ENCODE measurements around the gene SP2. TPM values are rescaled to one million over a fixed set of nuclear protein-coding genes. Genes with fewer than 3 reads are reported as not detected.
A peak's percentile ranks its signal among the peaks of the same experiment; 100 is the strongest.
"Not testable (repeated sequence)": the region's sequence is repeated elsewhere in the genome, so short reads cannot be mapped to it uniquely, and the experiment has no call there.

The SP2 gene
- total and polyA plus RNA-seq, 2 donors (not counting 1 experiment from before 2014, with no cell fraction given), result 1.5 to 2.6 TPM

DNA sequence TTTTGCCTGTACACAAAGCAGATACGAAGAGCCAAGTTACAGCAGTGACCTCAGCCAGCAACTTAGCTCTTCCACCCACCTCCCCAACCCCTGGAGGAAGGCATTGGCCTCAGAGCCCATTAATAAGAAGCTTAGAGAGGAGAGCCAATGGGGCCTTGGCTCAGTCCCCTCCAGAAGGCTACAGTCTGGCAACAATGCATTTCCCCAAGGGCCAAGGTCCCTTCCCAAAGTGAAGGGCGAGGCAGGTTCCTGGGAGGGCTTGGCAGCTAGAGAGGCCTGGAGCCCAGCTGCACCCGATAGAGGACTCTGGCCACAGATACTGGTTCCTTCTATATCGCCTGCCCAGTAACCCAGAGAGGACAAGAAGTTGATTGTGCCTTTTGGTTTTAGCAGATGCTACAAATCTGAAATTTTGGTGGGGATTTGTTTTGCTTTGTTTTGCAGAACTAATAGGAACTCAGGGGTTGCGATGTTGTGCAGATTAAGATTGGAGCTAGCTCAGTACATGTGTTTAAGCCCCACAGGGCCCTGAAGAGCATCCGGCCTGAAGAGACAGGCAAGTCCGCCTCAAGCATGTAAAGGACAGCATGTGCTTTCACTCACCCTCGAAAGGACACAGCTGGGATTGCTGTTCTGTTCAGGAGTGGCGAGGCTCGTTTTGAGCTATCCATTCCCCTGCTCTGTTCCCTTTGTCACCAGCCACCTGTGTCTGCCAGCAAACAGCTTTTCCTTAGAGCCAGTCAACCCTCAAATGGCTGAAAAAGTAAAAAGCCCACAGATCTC is 33.4 kb downstream of the SP2 start:
- TF ChIP-seq EZH2 (IDR thresholded peaks at IDR 0.05; ENCODE audit: low read length, missing control alignments) (no peak), CTCF (conservative IDR thresholded peaks at IDR 0.05 in 1 of 2, IDR thresholded peaks at IDR 0.05 in 1 of 2; ENCODE audit: low read depth in 1 of 2, low read length in 2 of 2) (no peak)
- no peak for DNase-seq (ENCODE audit: low read depth in 2 of 2)
- Histone ChIP-seq H4K20me1 (ENCODE audit: control insufficient read depth, extremely low read depth, insufficient read depth, low read length) (no peaks in the 10 kb centered on the region), H3K9me3 (ENCODE audit: control insufficient read depth, insufficient read depth, low read depth, low read length) (no peaks in the 10 kb centered on the region), H3K36me3 (ENCODE audit: control insufficient read depth, insufficient read depth, low read length) (peaks cover 6% of the 10 kb centered on the region), H3K79me2 (ENCODE audit: control insufficient read depth, insufficient read depth, low read length) (no peaks in the 10 kb centered on the region), H3K27ac (ENCODE audit: insufficient read depth, low read length) (no peak overlapping the region), H3K27me3 (ENCODE audit: control insufficient read depth, insufficient read depth, low read length) (no peaks in the 10 kb centered on the region), H3K9ac (ENCODE audit: insufficient read depth, low read length) (no peak overlapping the region), H3K4me2 (ENCODE audit: extremely low read depth, insufficient read depth, low read length) (no peak overlapping the region), H2AFZ (ENCODE audit: low read length) (no peak overlapping the region), H3K4me1 (ENCODE audit: control insufficient read depth, extremely low read depth, insufficient read depth, low read length) (no peaks in the 10 kb centered on the region), H3K4me3 (replicated peaks in 1 of 4; ENCODE audit: control extremely low read depth in 1 of 4, insufficient read depth in 1 of 4, low read depth in 3 of 4, low read length in 4 of 4) (no peak overlapping the region)

DNA sequence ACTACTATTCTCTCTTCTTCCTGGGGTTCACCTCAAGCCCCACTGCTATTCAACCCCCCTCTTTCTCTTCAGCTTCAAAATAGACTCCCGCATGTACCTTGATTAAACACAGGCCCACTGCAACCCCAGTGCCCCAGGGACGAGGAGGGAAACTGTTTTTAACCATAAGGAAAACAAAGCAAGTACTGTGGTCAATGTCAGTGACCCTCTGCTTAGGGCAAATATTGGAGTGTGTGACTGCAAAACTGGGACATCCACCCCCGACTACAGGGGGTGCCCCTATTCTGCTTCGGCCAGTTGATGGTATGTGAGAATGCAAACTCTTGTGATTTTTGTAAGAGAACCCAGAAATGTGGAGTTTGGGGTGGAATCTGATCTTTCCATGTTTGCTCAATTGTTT is 35.8 kb downstream of the SP2 start:
- H3K9me3 ChIP-seq (ENCODE audit: control insufficient read depth, insufficient read depth, low read depth, low read length), result no peaks in the 10 kb centered on the region
- H4K20me1 ChIP-seq (ENCODE audit: control insufficient read depth, extremely low read depth, insufficient read depth, low read length), result no peaks in the 10 kb centered on the region
- H3K27me3 ChIP-seq (ENCODE audit: control insufficient read depth, insufficient read depth, low read length), result no peaks in the 10 kb centered on the region
- peaks cover 5% of the 10 kb centered on the region for H3K4me1 ChIP-seq (ENCODE audit: control insufficient read depth, extremely low read depth, insufficient read depth, low read length)
- DNase-seq (ENCODE audit: low read depth in 2 of 2), result no peak
- H3K36me3 ChIP-seq (ENCODE audit: control insufficient read depth, insufficient read depth, low read length), result peaks cover 2% of the 10 kb centered on the region
- no peak overlapping the region for H3K4me2 ChIP-seq (ENCODE audit: extremely low read depth, insufficient read depth, low read length)
- H3K4me3 ChIP-seq (replicated peaks in 1 of 4; ENCODE audit: control extremely low read depth in 1 of 4, insufficient read depth in 1 of 4, low read depth in 3 of 4, low read length in 4 of 4), result no peak overlapping the region
- no peak overlapping the region for H2AFZ ChIP-seq (ENCODE audit: low read length)
- no peak overlapping the region for H3K27ac ChIP-seq (ENCODE audit: insufficient read depth, low read length)
- no peaks in the 10 kb centered on the region for H3K79me2 ChIP-seq (ENCODE audit: control insufficient read depth, insufficient read depth, low read length)
- H3K9ac ChIP-seq (ENCODE audit: insufficient read depth, low read length), result no peak overlapping the region
- TF ChIP-seq EZH2 (IDR thresholded peaks at IDR 0.05; ENCODE audit: low read length, missing control alignments), result no peak
- TF ChIP-seq CTCF (conservative IDR thresholded peaks at IDR 0.05 in 1 of 2, IDR thresholded peaks at IDR 0.05 in 1 of 2; ENCODE audit: low read depth in 1 of 2, low read length in 2 of 2), result no peak

DNA sequence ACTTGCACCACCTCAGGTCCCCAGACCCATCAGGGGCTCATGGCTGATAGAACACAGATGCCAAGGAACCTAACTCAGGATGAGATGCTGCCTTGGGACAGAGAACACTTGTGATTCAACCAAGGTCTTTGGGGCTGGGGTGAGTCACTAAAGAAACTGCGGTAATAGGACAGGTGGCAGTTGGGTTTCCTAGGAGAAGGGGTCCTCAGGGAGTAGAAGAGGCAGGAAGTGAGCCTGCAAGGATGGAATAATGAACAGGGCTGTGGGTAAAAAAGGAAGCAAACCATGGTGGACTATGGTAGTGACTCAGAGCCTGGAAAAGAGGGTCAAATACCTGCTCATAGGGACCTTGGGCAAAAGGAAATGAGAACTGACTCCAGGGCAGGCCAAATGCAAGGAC is 38.8 kb downstream of the SP2 start:
- no peaks in the 10 kb centered on the region for H4K20me1 ChIP-seq (ENCODE audit: control insufficient read depth, extremely low read depth, insufficient read depth, low read length)
- peaks cover 5% of the 10 kb centered on the region for H3K4me1 ChIP-seq (ENCODE audit: control insufficient read depth, extremely low read depth, insufficient read depth, low read length)
- DNase-seq (ENCODE audit: low read depth in 2 of 2), result peak in 1 of 2 donors; percentile 44
- H3K9ac ChIP-seq (ENCODE audit: insufficient read depth, low read length), result no peak overlapping the region
- H3K27ac ChIP-seq (ENCODE audit: insufficient read depth, low read length), result no peak overlapping the region
- no peak overlapping the region for H2AFZ ChIP-seq (ENCODE audit: low read length)
- H3K27me3 ChIP-seq (ENCODE audit: control insufficient read depth, insufficient read depth, low read length), result no peaks in the 10 kb centered on the region
- TF ChIP-seq EZH2 (IDR thresholded peaks at IDR 0.05; ENCODE audit: low read length, missing control alignments), result no peak
- no peak for TF ChIP-seq CTCF (conservative IDR thresholded peaks at IDR 0.05 in 1 of 2, IDR thresholded peaks at IDR 0.05 in 1 of 2; ENCODE audit: low read depth in 1 of 2, low read length in 2 of 2)
- no peaks in the 10 kb centered on the region for H3K9me3 ChIP-seq (ENCODE audit: control insufficient read depth, insufficient read depth, low read depth, low read length)
- H3K4me2 ChIP-seq (ENCODE audit: extremely low read depth, insufficient read depth, low read length), result no peak overlapping the region
- no peak overlapping the region for H3K4me3 ChIP-seq (replicated peaks in 1 of 4; ENCODE audit: control extremely low read depth in 1 of 4, insufficient read depth in 1 of 4, low read depth in 3 of 4, low read length in 4 of 4)
- H3K36me3 ChIP-seq (ENCODE audit: control insufficient read depth, insufficient read depth, low read length), result no peaks in the 10 kb centered on the region
- no peaks in the 10 kb centered on the region for H3K79me2 ChIP-seq (ENCODE audit: control insufficient read depth, insufficient read depth, low read length)

- H3K27me3 ChIP-seq (ENCODE audit: control insufficient read depth, insufficient read depth, low read length); H3K9me3 ChIP-seq (ENCODE audit: control insufficient read depth, insufficient read depth, low read depth, low read length); H3K79me2 ChIP-seq (ENCODE audit: control insufficient read depth, insufficient read depth, low read length); H3K4me3 ChIP-seq (replicated peaks in 1 of 4; ENCODE audit: control extremely low read depth in 1 of 4, insufficient read depth in 1 of 4, low read depth in 3 of 4, low read length in 4 of 4); H2AFZ ChIP-seq (ENCODE audit: low read length); H3K4me1 ChIP-seq (ENCODE audit: control insufficient read depth, extremely low read depth, insufficient read depth, low read length); DNase-seq (ENCODE audit: low read depth in 2 of 2); H3K36me3 ChIP-seq (ENCODE audit: control insufficient read depth, insufficient read depth, low read length); H4K20me1 ChIP-seq (ENCODE audit: control insufficient read depth, extremely low read depth, insufficient read depth, low read length); H3K27ac ChIP-seq (ENCODE audit: insufficient read depth, low read length); H3K9ac ChIP-seq (ENCODE audit: insufficient read depth, low read length): not testable (repeated sequence)
- peak overlapping the region; percentile 51 for H3K4me2 ChIP-seq (ENCODE audit: extremely low read depth, insufficient read depth, low read length)
These were observed 39.4 kb downstream of the SP2 start for GRCh38 chr17:47935468-47935867.
